ENCODE measurements around the gene ADAM12.

Gene ADAM12

GRCh38 chr10:126431816-126432215, 43.5 kb upstream of the ADAM12 start:
- no peak for TF ChIP-seq CTCF (IDR thresholded peaks at IDR 0.05; ENCODE audit: extremely low read depth, insufficient read depth, missing control alignments)
- in situ Hi-C loops (cut with MboI; ENCODE audit: low pct_unique_long_range_greater_than_20kb, low sequenced_read_pairs, unreplicated experiment): no loop called here
- DNase-seq (ENCODE audit: low spot score): no peak

GRCh38 chr10:126430512-126430911, 42.2 kb upstream of the ADAM12 start:
- no peak for DNase-seq (ENCODE audit: low spot score)
- TF ChIP-seq CTCF (IDR thresholded peaks at IDR 0.05; ENCODE audit: extremely low read depth, insufficient read depth, missing control alignments): no peak
- in situ Hi-C loops (cut with MboI; ENCODE audit: low pct_unique_long_range_greater_than_20kb, low sequenced_read_pairs, unreplicated experiment): no loop called here

- no peak for DNase-seq (ENCODE audit: low spot score)
- TF ChIP-seq CTCF (IDR thresholded peaks at IDR 0.05; ENCODE audit: extremely low read depth, insufficient read depth, missing control alignments): no peak
- in situ Hi-C loops (cut with MboI; ENCODE audit: low pct_unique_long_range_greater_than_20kb, low sequenced_read_pairs, unreplicated experiment): no loop called here
These were observed 41.0 kb upstream of the ADAM12 start for GRCh38 chr10:126429275-126429674.

GRCh38 chr10:126425489-126426065, 37.3 kb upstream of the ADAM12 start:
- in situ Hi-C loops (cut with MboI; ENCODE audit: low pct_unique_long_range_greater_than_20kb, low sequenced_read_pairs, unreplicated experiment): no loop called here
- TF ChIP-seq CTCF (IDR thresholded peaks at IDR 0.05; ENCODE audit: extremely low read depth, insufficient read depth, missing control alignments): no peak
- DNase-seq (ENCODE audit: low spot score): no peak

GRCh38 chr10:126425032-126425431, 36.8 kb upstream of the ADAM12 start:
- TF ChIP-seq CTCF (IDR thresholded peaks at IDR 0.05; ENCODE audit: extremely low read depth, insufficient read depth, missing control alignments): no peak
- DNase-seq (ENCODE audit: low spot score): no peak
- in situ Hi-C loops (cut with MboI; ENCODE audit: low pct_unique_long_range_greater_than_20kb, low sequenced_read_pairs, unreplicated experiment): no loop called here

GRCh38 chr10:126423732-126424491, 35.6 kb upstream of the ADAM12 start:
- no peak for TF ChIP-seq CTCF (IDR thresholded peaks at IDR 0.05; ENCODE audit: extremely low read depth, insufficient read depth, missing control alignments)
- no peak for DNase-seq (ENCODE audit: low spot score)
- in situ Hi-C loops (cut with MboI; ENCODE audit: low pct_unique_long_range_greater_than_20kb, low sequenced_read_pairs, unreplicated experiment): no loop called here

Data from GM13977 (cell line).